ENCODE data around the gene CBX4.

- TF ChIP-seq CTCF (IDR thresholded peaks at IDR 0.05), result no peak
- no peak for TF ChIP-seq POLR2AphosphoS5 (IDR thresholded peaks at IDR 0.05)
Observed at GRCh38 chr17:79813297-79814126, 25.7 kb downstream of the CBX4 start.

Data from gastroesophageal sphincter (tissue), 3 donors.